Liver (tissue), 9 donors: ENCODE data around the gene MOK. TPM values are rescaled to one million over a fixed set of nuclear protein-coding genes. Genes with fewer than 3 reads are reported as not detected.

Experiments used
- DNase-seq: peaks from one replicate; pipeline ENCODE4 v3.0.0-alpha.2; 2017; ENCODE audit warnings: low spot score
- H3K27ac ChIP-seq, 2 donors: one replicate each; pipeline ENCODE4 v1.7.0; 2013; ENCODE audit warnings: inconsistent platforms in 2 of 2, low read length in 2 of 2, control low read depth in 1 of 2, low read depth in 1 of 2, mild to moderate bottlenecking in 1 of 2
- H3K27me3 ChIP-seq, 4 donors: one replicate each; pipeline versions ENCODE4 v1.6.1 to v1.7.0; 2013; ENCODE audit warnings: low read length in 3 of 4, inconsistent platforms in 1 of 4, mild to moderate bottlenecking in 1 of 4, moderate library complexity in 1 of 4; ENCODE audit not compliant: control insufficient read depth in 4 of 4, insufficient read depth in 4 of 4
- H3K36me3 ChIP-seq, 4 donors: one replicate each; pipeline versions ENCODE4 v1.6.1 to v1.7.0; 2013; ENCODE audit warnings: low read length in 3 of 4, mild to moderate bottlenecking in 3 of 4, low read depth in 1 of 4, moderate library complexity in 1 of 4; ENCODE audit not compliant: control insufficient read depth in 4 of 4, insufficient read depth in 3 of 4
- H3K4me1 ChIP-seq, 4 donors: one replicate each; pipeline versions ENCODE4 v1.6.1 to v1.7.0; 2013; ENCODE audit warnings: low read length in 3 of 4, mild to moderate bottlenecking in 3 of 4, moderate library complexity in 1 of 4; ENCODE audit not compliant: control insufficient read depth in 4 of 4, insufficient read depth in 4 of 4
- H3K4me3 ChIP-seq, 3 donors: one replicate each; pipeline versions ENCODE4 v1.6.1 to v1.7.0; 2013; ENCODE audit warnings: low read length in 3 of 3, control low read depth in 1 of 3, low read depth in 1 of 3, mild to moderate bottlenecking in 1 of 3
- H3K9ac ChIP-seq, 2 donors: one replicate each; pipeline ENCODE4 v1.7.0; 2013; ENCODE audit warnings: low read length in 2 of 2, mild to moderate bottlenecking in 2 of 2, moderate library complexity in 2 of 2, control low read depth in 1 of 2, low read depth in 1 of 2
- H3K9me3 ChIP-seq, 4 donors: one replicate each; pipeline versions ENCODE4 v1.6.1 to v1.7.0; 2013; ENCODE audit warnings: low read length in 3 of 4; ENCODE audit not compliant: control insufficient read depth in 4 of 4
- ATF3 ChIP-seq: IDR thresholded peaks from 2 replicates; pipeline ENCODE4 v1.6.1; 2016; ENCODE audit warnings: antibody characterized with exemption
- CTCF ChIP-seq: fragments of 150-350 bp; IDR thresholded peaks from 2 replicates; pipeline ENCODE4 v1.5.1; 2017; ENCODE audit warnings: improper control_type of control experiment, low read depth, low read length; ENCODE audit not compliant: missing input control
- EGR1 ChIP-seq, 2 donors: IDR thresholded peaks; 2 replicates each; pipeline ENCODE4 v1.6.1; 2016 to 2018; ENCODE audit warnings: antibody characterized with exemption in 2 of 2, low read depth in 2 of 2
- FOXA2 ChIP-seq: IDR thresholded peaks from 2 replicates; pipeline ENCODE4 v1.6.1; 2016; ENCODE audit warnings: antibody characterized with exemption
- GABPA ChIP-seq, 2 donors: IDR thresholded peaks in 1 of 2; conservative IDR thresholded peaks in 1 of 2; 2 replicates each; pipeline ENCODE4 v1.6.1; 2016; ENCODE audit warnings: antibody characterized with exemption in 2 of 2, mild to moderate bottlenecking in 1 of 2, moderate library complexity in 1 of 2
- HNF4A ChIP-seq, 2 donors: conservative IDR thresholded peaks; 2 replicates each; pipeline ENCODE4 v1.6.1; 2016; ENCODE audit warnings: antibody characterized with exemption in 2 of 2, mild to moderate bottlenecking in 2 of 2
- JUND ChIP-seq, 2 donors: IDR thresholded peaks; 2 replicates each; pipeline ENCODE4 v1.6.1; 2016; ENCODE audit warnings: antibody characterized with exemption in 2 of 2
- MAX ChIP-seq: IDR thresholded peaks from 2 replicates; pipeline ENCODE4 v1.6.1; 2016; ENCODE audit warnings: antibody characterized with exemption
- NR2F2 ChIP-seq: IDR thresholded peaks from 2 replicates; pipeline ENCODE4 v1.6.1; 2016; ENCODE audit warnings: antibody characterized with exemption
- RAD21 ChIP-seq, 2 donors: IDR thresholded peaks; 2 replicates each; pipeline ENCODE4 v1.6.1; 2016; ENCODE audit warnings: antibody characterized with exemption in 2 of 2, mild to moderate bottlenecking in 2 of 2
- REST ChIP-seq: IDR thresholded peaks from 2 replicates; pipeline ENCODE4 v1.6.1; 2016; ENCODE audit warnings: antibody characterized with exemption, mild to moderate bottlenecking
- RXRA ChIP-seq, 2 donors: IDR thresholded peaks; 2 replicates each; pipeline ENCODE4 v1.6.1; 2017 to 2018; ENCODE audit warnings: antibody characterized with exemption in 2 of 2, mild to moderate bottlenecking in 1 of 2
- SP1 ChIP-seq: IDR thresholded peaks from 2 replicates; pipeline ENCODE4 v1.6.1; 2018; ENCODE audit warnings: antibody characterized with exemption, mild to moderate bottlenecking
- TAF1 ChIP-seq: conservative IDR thresholded peaks from 2 replicates; pipeline ENCODE4 v1.6.1; 2016; ENCODE audit warnings: antibody characterized with exemption, mild to moderate bottlenecking
- YY1 ChIP-seq: IDR thresholded peaks from 2 replicates; pipeline ENCODE4 v1.6.1; 2016; ENCODE audit warnings: antibody characterized with exemption, mild to moderate bottlenecking
- ZBTB33 ChIP-seq: IDR thresholded peaks from 2 replicates; pipeline ENCODE4 v1.6.1; 2016; ENCODE audit warnings: antibody characterized with exemption
- WGBS: extraction: QIAGEN DNeasy Blood & Tissue Kit; methylation state at CpG from one replicate; pipeline ENCODE4 v1.1.7; 2013; 5-methylcytosine and 5-hydroxymethylcytosine counted together
- polyA plus RNA-seq, 2 donors: library from polyadenylated mRNA; stranded (reverse) in 1 of 2; unstranded in 1 of 2; fragments of 200-250 nt in 1 of 2; fragments of >200 nt in 1 of 2; fragmentation: Nextera tagmentation in 1 of 2; extraction: Ambion mirVana in 1 of 2; gene quantifications; one replicate each; pipeline versions ENCODE4 v1.2.1 to v1.2.3, GENCODE V29; 2013 to 2015
- total RNA-seq, 2 donors: library from RNA; depleted of rRNA; stranded (reverse); fragments of >200 nt; gene quantifications; one replicate each; pipeline ENCODE4 v1.2.3, GENCODE V29; 2014
- donor health status: healthy.
- donor health status: healthy.
- donor health status: healthy.
- donor health status: healthy.
- donor health status: healthy.

MOK gene
- total and polyA plus RNA-seq, 4 donors = 2.4 to 6.4 (median 2.9) TPM

- Histone ChIP-seq H3K4me3 (no peak overlapping the region), H3K9ac (no peak overlapping the region), H3K9me3 (no peaks in the 10 kb centered on the region), H3K4me1 (no peaks in the 10 kb centered on the region), H3K27ac (no peak overlapping the region), H3K36me3 (no peaks in the 10 kb centered on the region), H3K27me3 (no peaks in the 10 kb centered on the region)
- 88% methylated on average over 22 of the region's 22 CpGs for WGBS
- no peak for DNase-seq
- TF ChIP-seq EGR1 (IDR thresholded peaks at IDR 0.05; ENCODE audit: low read depth in 2 of 2) = no peak
Measured at GRCh38 chr14:102231476-102232347, 73.3 kb downstream of the MOK start.

- no peak for TF ChIP-seq GABPA (IDR thresholded peaks at IDR 0.05 in 1 of 2, conservative IDR thresholded peaks at IDR 0.05 in 1 of 2)
- TF ChIP-seq ZBTB33 = no peak
- no peak for TF ChIP-seq RAD21 (IDR thresholded peaks at IDR 0.05)
- no peak for TF ChIP-seq HNF4A (conservative IDR thresholded peaks at IDR 0.05)
- TF ChIP-seq TAF1 = no peak
- TF ChIP-seq SP1 = no peak
- TF ChIP-seq JUND (IDR thresholded peaks at IDR 0.05) = no peak
- TF ChIP-seq EGR1 (IDR thresholded peaks at IDR 0.05; ENCODE audit: low read depth in 2 of 2) = no peak
- no peak for TF ChIP-seq ATF3
- TF ChIP-seq CTCF = no peak
- no peak for TF ChIP-seq REST
- TF ChIP-seq NR2F2 = no peak
- TF ChIP-seq FOXA2 = no peak
- no peak for TF ChIP-seq RXRA (IDR thresholded peaks at IDR 0.05)
- TF ChIP-seq MAX = no peak
- no peak for TF ChIP-seq YY1
- H3K4me3 ChIP-seq = no peak overlapping the region
- no peaks in the 10 kb centered on the region for H3K36me3 ChIP-seq
- DNase-seq = no peak
- H3K4me1 ChIP-seq = no peaks in the 10 kb centered on the region
- 92% methylated on average over 22 of the region's 22 CpGs for WGBS
- no peaks in the 10 kb centered on the region for H3K9me3 ChIP-seq
- H3K9ac ChIP-seq = no peak overlapping the region
- no peaks in the 10 kb centered on the region for H3K27me3 ChIP-seq
- H3K27ac ChIP-seq = no peak overlapping the region
Measured at GRCh38 chr14:102230481-102231210, 74.3 kb downstream of the MOK start.
